GM19455 (cell line): ENCODE measurements around the gene CDIPT.
A peak's percentile ranks its signal among the peaks of the same experiment; 100 is the strongest.
"Not testable (repeated sequence)": the region's sequence is repeated elsewhere in the genome, so short reads cannot be mapped to it uniquely, and the experiment has no call there.

ENCODE experiments used
- ATAC-seq: cut with Tn5 transposase; IDR thresholded peaks from one replicate; pipeline ENCODE4 v1.9.1; 2021; ENCODE audit not compliant: unreplicated experiment

Gene CDIPT

GRCh38 chr16:29862884-29863668 is at the start of gene CDIPT:
Gene CDIPT, minus strand, starts transcription at chr16:29863226. Its CDS starts 369 bp downstream, at chr16:29862857.
- peak; percentile 82 for ATAC-seq

- ATAC-seq, result no peak
Measured at GRCh38 chr16:29912087-29912486, 49.1 kb upstream of the CDIPT start.

GRCh38 chr16:29911676-29912010 is 48.6 kb upstream of the CDIPT start:
- no peak for ATAC-seq

- no peak for ATAC-seq
Measured at GRCh38 chr16:29910819-29911675, 48.0 kb upstream of the CDIPT start.

- ATAC-seq, result not testable (repeated sequence)
Measured at GRCh38 chr16:29909851-29910250, 46.8 kb upstream of the CDIPT start.

GRCh38 chr16:29909391-29909790 is 46.4 kb upstream of the CDIPT start:
- ATAC-seq, result no peak

- no peak for ATAC-seq
Measured at GRCh38 chr16:29908719-29909220, 45.7 kb upstream of the CDIPT start.

- ATAC-seq, result no peak
Measured at GRCh38 chr16:29907973-29908372, 44.9 kb upstream of the CDIPT start.

- no peak for ATAC-seq
Measured at GRCh38 chr16:29906520-29907244, 43.7 kb upstream of the CDIPT start.

- no peak for ATAC-seq
Measured at GRCh38 chr16:29905668-29906067, 42.6 kb upstream of the CDIPT start.

GRCh38 chr16:29904947-29905346 is 41.9 kb upstream of the CDIPT start:
- ATAC-seq, result no peak

- ATAC-seq, result no peak
Measured at GRCh38 chr16:29903590-29903989, 40.6 kb upstream of the CDIPT start.

GRCh38 chr16:29901607-29901945 is 38.5 kb upstream of the CDIPT start:
- ATAC-seq, result no peak

- ATAC-seq, result no peak
Measured at GRCh38 chr16:29900888-29901606, 38.0 kb upstream of the CDIPT start.

- peak; percentile 65 for ATAC-seq
Measured at GRCh38 chr16:29900102-29900887, 37.3 kb upstream of the CDIPT start, which contains the start of gene ASPHD1. Gene ASPHD1, plus strand, starts transcription at chr16:29900488. Its CDS starts 484 bp downstream, at chr16:29900972.

GRCh38 chr16:29899516-29900101 is 36.6 kb upstream of the CDIPT start, which contains the start of gene SEZ6L2:
Gene SEZ6L2, minus strand, starts transcription at chr16:29899550. Its CDS starts 531 bp downstream, at chr16:29899019.
- ATAC-seq, result no peak

GRCh38 chr16:29898804-29899515 is 35.9 kb upstream of the CDIPT start:
- no peak for ATAC-seq

- no peak for ATAC-seq
Measured at GRCh38 chr16:29898135-29898803, 35.2 kb upstream of the CDIPT start.
